Stimulated activated CD4-positive, alpha-beta T cell treated with anti-CD3 and anti-CD28 coated beads, Interleukin-12 subunit alpha, Interleukin-12 subunit beta, amount 100 ng/mL, for 48 hours (primary cell): ENCODE results near the gene AGRP.
"Not testable (repeated sequence)": the region's sequence is repeated elsewhere in the genome, so short reads cannot be mapped to it uniquely, and the experiment has no call there.

Experiments
- DNase-seq, 3 donors: peaks; one replicate each; pipeline ENCODE4 v3.0.0-alpha.2; 2020; ENCODE audit warnings: low read depth in 2 of 3, low spot score in 1 of 3

AGRP gene

DNA sequence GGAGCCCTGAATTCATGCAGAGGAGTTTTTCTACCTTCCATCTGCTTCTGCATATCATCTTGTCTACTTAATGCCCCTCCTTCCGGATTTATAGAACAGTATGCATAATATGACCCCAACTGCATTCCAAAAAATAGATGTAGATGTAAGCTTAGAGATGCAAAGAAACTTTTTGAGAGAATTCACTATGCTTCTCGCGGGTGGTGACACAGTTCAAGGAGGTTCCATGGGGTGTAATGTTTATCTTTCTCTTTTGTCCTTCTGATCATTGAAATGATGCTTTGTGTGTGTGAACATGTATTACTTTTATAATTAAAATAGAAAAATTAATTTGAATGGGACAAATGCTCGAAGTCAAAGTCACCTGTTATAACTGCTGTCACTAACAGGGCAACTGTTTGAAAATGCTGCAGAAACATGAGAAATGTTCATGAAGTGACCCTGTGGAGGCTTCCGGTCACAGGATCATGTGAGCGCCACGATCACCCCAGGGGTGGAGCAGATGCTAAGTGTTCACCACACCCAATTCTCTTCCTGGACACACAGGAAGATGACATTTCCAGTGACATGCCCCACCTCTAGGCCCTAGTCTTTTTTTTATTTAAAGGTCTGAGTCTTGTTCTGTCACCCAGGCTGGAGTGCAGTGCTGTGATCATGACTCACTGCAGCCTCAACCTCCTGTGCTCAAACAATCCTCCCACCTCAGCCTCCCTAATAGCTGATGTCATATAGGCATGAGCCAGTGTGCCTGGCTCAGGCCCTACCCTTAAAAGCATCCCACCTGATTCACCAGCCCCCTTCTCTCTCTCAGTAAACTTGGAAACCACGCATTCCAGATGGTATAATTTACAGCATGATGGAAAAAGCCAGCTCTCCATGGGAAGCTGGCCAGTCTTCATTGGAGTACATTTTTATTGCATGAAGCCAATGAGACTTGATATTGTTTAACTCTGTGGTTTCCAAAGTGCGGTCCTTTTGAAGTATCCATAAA, 21.0 kb upstream of the AGRP start:
- peak in 2 of 3 donors; percentile 15 to 29 for DNase-seq

DNA sequence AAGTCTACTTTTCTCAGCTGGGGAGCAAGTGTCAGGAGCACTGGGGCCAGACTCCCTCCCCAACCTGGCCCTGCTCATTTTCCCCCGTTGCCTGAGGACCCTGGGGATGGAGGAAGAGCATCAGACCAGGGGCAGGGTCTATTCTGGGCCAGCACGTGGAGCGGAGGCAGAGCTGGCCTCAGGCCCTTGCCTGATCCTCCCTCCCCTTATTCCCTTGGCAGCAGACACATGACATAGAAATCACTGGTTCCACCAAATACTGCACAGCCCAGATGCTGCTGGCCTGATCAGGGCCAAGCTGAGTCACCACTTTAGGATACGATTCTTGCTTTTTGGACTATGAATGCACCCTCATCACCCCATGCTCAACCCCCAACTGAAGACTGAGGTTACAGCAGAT, 15.8 kb upstream of the AGRP start:
- DNase-seq = no peak

DNA sequence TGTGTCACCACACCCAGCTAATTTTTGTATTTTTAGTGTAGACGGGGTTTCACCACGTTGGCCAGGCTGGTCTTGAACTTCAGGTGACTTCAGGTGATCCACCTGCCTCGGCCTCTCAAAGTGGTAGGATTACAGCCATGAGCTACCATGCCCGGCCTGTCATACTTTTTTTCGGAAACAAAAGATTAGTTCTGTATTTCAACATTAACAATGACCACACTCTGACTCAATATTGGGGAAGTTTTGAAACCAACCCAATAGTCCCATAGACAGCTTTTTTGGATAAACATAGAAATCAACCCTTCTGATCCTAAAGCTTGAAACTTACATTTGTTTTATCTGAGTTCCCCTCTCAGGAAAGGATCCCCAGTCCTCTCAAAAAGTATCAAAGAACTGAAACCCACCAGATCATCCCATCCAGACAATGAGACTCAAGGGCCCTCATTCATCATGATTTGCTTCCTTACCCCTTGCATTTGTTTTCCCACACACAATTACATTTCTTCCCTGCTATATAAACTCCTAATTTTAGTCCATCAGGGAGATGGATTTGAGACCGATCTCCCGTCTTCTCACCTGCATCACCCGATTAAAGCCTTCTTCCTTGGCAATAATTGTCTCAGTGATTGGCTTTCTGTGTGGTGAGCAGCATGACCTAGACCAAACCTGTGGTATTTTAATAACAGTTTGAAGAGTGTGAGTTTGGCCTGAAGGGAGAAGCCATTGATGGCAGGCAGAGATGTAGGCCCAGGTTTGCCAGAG, 7.2 kb upstream of the AGRP start:
- DNase-seq = no peak

DNA sequence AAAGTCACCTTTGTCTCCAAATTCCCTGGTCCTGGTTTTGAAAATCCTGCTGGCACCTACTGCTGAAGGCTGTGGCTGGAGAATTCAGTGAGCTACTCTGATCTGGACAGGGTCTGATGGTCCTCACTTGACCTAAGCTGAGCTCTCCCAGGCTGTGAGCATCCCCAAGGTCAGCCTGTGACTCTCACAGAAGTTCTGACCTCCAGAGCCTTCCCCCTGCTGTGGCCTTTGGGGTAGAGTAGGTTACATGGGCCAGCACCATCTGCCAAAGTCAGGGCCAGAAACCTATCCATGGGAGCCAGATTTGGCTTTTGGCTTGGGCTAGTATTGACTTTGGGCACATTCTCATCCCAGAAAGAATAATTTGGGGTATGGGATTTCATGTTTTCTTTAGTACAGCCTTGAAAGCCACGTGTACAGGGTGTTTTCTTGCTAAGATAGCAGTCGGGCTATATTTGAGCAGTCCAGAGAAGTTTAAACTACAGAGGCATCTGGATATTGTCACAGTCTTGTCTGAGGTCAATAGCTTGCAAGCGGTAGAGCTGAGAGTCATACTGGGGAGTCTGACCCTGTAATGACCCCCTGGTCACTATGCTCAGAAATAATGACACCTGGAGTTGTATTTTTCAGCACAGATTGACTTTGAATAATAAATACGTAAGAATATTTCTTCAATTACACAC, 6.2 kb upstream of the AGRP start:
- no peak for DNase-seq

DNA sequence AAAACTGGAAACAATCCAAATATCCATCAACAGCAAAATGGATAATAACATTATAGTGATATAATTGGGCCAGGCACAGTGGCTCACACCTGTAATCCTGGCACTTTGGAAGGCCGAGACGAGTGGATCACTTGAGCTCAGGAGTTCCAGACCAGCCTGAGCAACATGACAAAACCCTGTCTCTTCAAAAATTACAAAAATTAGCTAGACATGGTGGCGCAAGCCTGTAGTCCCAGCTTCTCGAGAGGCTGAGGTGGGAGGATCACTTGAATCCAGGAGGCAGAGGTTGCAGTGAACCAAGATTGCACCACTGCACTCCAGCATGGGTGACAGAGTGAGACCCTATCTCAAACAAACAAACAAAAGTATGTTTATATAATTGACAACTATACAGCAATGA, 4.2 kb upstream of the AGRP start:
- DNase-seq = not testable (repeated sequence)

DNA sequence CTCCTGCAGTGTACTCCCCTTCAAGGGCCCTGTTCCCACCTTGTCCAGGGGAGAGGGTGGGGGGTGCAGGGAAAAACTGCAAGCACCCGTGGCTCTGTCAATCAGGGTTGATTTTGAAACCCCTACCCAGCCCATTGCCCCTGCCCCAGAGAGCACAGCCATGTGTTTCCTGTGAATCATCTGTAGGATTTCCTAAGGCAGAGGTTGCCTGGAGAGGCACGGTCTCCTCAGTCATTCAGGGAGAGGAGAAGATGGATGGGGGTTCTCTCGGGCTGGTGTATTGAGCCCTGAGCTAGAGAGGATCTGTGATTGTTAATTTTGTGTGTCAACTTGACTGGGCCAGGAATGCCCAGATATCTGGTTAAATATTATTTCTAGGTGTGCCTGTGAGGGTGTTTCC, 3.5 kb upstream of the AGRP start:
- no peak for DNase-seq

DNA sequence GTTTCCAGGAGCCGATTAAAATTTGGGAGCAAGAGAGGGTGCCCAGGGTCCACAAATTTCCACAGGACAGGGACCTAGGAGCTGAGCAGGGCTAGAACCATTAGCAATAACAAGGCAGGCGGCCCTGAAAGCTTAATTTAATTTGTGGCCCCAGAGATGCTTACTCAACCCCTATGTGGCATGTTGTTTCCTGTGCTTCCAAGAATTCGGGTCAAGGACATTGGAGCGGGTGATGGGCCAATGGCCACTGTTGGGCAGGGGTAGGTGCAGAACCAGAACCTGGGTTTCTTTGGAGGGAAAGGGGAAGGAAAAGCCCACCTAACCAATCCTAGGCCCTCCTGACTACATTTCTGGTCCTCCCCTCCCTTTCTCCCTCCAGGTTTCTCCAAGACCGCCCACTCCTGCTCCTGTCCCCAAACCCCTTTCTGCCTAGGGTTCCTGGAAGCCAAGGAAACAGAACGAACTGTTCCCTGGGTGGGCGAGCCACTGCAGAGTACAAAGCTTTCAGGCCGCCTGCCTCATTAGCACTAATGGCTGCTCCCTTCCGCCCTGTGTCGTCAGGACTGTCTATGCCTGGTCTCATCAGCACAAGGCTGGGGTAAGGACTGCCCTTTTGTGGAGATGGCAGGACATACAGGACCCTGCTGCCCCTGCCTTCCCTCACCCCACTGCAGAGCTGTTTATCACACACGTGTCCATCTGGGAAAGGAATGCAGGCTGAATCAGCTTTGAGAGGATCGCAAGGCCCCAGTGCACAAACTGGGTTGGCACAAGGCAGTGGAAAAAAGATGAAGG, 581 bp upstream of the AGRP start:
- no peak for DNase-seq

DNA sequence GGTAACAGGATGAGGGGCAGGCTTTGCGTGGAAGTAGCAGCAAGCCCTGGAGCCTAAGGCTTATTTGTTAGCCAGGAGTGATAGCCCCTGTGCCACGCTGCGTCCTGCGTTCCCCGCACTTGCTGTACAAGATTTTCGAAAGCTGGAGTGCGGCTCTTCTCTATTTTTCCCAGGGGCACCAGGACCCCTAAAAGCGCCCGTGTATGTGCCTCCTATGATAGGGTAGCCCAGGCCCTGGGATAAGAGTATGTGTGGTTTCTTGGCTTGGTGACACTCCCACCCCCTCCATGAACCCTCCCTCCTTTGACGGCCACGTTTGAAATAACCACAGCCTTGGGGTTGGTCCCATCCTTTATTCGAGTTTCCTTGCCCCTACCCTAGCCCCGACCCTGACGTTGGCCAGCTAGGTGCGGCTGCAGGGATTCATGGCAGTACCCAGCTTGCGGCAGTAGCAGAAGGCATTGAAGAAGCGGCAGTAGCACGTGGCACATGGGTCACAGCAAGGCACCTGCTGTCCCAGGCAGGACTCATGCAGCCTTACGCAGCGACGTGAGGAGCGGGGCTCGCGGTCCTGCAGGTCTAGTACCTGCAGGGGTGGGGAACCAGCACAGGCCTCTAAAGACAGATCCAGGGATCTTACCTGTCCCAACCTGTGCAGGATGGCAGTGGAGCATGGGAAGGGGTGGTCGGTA, 968 bp downstream of the AGRP start:
- DNase-seq = no peak

DNA sequence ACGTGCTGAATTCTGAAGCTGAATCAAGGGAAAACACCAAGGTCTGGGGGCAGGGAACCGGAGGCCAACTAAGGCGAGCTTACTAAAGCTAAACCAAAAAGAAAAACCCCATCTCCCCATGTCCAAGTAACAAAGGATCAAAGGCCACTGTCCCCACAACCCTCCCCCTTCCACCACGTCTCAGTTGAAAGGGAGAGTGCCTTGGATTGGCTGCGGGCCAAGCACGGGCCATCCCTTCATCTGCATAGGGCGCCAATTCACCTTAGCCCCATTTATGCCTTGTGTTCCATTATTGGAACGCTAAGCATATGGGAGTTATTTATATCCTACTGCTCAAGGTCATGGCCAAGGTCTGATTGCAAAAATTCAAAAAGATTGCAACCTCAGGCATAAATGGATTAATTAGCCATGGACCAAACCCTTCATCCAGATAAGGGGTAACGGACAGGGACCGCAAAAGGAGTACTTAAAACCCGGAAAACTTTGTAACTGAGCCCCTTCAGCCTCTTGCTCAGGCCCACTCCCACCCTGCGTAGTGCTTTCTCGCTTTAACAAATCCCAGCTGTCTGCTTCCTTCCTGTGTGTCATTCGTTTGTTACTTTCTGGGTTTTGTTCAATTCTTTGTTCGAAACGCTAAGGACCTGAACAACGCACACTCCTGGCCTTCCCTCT, 1.6 kb downstream of the AGRP start:
- peak; percentile 39 to 53 (median 45) for DNase-seq

DNA sequence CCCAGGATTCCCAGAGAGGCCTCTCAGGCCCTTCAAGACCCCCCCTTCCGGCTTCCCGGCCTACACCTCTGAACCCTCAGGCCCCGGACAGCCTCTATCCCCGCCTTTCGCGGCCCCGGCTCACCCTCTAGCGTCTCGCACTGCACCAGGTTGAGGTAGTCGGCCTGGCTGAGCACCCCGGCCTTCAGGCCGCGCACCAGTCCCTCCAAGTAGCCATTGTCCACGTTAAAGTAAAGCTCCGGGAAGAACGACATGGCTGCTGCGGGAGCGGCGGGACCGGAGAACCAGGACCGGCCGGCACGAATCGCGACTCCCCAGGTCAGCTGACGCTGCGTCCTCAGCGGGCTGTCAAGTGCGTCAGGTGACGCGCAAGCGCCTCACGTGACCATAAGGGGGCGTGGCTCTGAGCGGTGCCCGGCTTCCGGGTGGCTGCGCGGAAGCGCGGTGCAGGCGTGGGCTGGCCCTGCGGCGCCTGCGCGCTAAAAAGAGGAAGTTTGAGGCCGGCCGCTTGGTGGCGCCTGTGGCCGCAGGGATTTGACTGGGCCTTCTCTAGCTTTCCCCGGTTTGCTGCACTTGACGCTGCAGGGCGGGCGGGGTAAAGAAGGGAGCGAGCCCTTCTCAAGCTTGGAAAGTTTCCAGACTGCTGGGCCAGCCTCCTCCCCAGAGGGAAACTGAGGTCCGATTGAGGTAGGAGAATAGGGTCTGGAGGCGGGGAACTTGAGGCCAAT, 2.4 kb downstream of the AGRP start, which contains the start of gene ATP6V0D1:
Gene ATP6V0D1, minus strand, starts transcription at position 325 of the 728 bp plus-strand sequence. Its CDS starts 71 bp downstream, at position 254.
- DNase-seq = peak; percentile 96 to 99 (median 98)

DNA sequence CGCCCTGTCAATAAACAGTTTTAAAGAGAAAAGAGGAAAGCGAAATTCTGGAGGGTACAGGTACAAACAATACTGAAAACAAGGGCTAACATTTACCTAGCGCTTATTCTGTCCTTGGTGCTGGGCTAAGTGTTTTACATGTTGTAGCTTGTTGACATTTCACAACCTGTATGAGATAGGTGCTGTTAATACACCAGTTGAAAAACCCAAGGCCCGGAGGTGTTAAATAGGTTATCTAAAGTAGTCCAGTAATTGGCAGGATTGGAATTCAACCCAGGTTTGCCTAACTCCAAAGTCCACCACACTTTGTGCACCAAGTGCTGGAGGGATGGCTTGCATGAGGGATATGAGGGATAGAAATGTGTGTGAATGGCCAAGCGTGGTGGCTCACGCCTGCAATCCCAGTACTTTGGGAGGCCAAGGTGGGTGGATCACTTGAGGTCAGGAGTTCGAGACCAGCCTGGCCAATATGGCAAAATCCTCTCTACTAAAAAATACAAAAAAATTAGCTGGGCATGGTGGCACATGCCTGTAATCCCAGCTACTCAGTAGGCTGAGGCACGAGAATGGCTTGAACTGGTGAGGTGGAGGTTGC, 5.3 kb downstream of the AGRP start:
- no peak for DNase-seq

DNA sequence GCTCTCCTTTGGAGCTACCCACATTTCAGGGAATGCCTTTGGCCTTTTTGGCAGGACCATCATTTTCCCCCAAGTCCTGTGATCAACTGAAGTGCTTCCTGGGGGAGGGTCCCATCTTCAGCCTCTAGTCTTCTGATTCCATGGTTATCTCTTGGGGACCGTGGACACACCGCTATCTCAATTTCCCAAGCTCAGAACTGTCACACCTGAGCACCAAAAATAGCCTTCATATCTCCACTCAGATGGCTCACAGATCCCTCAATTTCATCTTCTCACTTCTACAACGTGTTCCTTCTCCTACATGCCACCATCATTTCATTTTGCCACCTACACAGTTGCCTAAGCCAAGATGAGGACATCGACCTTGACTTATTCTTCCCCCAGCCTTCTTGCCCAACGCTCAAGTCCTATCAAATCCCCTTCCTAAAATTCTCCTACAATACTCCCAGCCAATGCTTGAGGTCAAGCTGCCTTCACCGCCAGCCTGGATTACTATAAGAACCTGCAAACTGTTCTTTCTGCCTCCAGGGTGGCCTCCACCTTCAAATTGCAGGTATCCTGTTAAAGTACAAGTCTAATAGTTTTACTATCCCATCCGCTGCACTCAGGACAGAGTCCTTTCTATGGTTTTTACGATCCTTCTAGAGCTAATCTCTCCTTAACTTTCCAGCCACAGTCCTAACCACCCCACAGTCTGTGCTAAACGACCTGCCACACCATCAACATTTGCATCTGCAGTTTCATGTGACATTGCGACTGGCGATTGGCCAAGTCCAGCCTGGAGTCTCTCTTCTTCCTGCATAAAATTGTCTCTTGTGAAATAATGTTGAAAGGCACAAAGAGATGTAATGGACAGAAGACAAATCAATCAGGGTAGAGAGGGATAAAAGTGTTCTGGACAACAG, 8.5 kb downstream of the AGRP start:
- no peak for DNase-seq

DNA sequence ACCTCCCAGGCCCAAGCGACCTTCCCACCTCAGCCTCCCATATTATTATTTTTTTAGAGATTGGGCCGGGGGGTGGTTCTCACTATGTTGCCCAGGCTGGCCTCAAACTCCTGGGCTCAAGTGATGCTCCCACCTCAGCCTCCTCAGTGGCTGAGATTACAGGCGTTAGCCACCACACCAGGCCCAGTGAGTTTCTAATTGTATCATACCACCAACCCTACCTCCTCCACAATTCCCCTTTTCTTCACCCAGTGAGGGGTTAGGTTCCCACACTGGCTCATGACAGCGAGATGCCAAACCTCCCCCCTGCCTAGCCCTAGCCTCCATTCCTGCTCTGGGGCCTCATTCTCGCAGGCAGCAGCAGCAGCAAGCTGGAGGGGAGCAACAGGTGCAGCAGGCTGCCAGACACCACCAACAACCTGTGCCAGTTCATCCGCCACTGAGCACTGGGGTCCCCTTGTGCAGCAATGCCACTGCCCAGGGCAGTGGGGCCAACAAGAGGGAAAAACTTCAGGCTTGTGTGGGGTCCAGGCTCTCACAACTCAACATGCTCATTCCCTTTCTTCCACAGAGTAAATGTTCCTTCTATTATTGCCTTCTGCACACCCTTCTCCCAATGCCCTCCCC, 11.5 kb downstream of the AGRP start:
- no peak for DNase-seq

DNA sequence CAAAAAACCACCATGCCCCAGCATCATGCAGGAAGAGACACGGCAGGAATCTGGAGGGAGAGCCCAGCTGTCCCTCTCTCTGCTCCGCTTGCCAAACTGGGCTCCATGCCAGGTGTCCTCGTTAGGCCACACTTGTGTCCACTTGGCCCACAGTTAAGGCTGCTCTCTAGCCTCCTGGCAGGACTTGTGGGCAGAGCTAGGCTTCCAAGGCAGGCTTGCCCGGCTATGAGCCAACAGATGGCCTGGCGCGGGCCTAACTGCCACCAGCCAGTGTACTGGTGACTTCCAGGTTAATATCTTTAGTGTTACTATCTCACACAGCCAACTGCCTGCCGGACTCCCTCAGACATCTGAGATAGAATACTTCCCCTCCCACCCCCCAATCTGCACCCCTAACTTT, 13.0 kb downstream of the AGRP start:
- DNase-seq = no peak

DNA sequence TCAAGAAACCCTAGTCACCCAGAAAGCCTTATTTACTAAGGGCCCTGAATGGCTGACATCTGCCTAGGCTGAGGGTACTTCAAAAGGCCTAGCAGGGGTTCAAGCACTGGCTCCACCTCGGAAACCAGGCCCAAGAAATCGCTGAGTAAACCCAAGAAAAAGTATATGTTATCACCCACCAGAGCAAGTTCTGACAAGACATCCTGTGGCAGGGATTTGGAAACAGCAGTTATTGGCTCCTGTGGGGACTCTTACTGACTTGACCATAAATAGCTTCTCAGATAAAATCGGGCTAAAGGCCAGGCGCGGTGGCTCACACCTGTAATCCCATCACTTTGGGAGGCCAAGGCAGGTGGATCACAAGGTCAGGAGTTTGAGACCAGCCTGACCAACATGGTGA, 14.6 kb downstream of the AGRP start:
- no peak for DNase-seq

DNA sequence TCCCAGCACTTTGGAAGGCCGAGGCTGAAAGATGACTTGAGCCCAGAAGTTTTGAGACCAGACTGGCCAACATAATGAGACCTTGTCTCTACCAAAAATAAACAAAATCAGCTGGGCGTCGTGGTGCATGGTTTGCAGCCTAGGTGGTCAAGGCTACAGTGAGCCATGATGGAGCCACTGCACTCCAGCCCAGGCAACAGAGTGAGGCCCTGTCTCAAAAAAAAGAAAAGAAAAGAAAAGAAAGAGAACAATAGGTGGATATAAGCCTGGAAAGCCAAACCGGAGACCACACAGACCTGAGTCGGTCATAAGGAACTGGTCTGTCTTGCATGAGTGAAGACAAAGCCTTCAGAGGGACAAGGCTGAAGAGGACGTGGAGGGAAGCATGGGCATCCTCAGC, 16.8 kb downstream of the AGRP start:
- no peak for DNase-seq

DNA sequence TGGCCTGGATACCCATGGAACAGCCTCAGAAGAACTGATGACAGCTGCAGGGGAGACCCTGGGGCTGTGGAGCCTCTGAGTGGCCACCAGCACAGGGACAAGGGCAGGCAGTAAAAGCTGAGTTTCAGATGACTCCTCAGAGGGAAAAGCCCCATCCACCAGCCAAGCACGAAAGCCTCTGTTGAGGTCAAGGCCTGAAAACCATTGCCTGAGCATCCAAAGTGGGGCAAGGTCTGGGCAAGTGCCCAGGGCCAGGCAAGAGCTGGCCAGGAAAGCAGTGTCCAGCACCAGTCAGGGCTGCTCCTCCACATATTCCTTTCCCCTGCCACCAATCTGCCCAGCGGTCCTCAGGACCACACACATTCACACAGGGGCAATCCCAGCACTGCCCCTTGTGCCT, 18.8 kb downstream of the AGRP start:
- DNase-seq = no peak
